Measurements from ENCODE around the gene APH1B. TPM values are rescaled to one million over a fixed set of nuclear protein-coding genes. Genes with fewer than 3 reads are reported as not detected.

Gene APH1B
- total and polyA plus RNA-seq, 2 donors (not counting 3 experiments of a cell fraction or from before 2014, with no cell fraction given), result 14.6 to 24.6 TPM

DNA sequence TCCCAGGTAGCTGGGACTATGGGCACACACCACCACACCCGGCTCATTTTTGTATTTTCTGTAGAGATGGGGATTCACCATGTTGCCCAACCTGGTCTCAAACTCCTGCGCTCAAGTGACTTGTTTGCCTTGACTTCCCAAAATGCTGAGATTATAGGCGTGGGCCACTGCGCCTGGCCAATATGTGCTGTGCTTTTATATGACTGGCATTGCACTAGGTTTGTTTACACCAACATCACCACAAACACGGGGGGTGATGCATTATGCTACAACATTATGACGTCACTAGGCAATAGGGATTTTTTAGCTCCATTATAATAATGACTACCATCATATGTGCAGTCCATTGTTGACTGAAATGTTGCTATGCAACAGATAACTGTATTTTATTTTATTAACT is 6.9 kb downstream of the APH1B start:
- H3K27me3 ChIP-seq (ENCODE audit: control insufficient read depth in 2 of 2, insufficient read depth in 2 of 2, low read length in 2 of 2), result no peaks in the 10 kb centered on the region
- POLR2A ChIA-PET, result no interaction called here
- peaks cover 24% of the 10 kb centered on the region for H3K4me1 ChIP-seq (ENCODE audit: control insufficient read depth, extremely low read depth, insufficient read depth, low read length)
- BruUV-seq (replicated peaks), result no TSS peak
- no peak overlapping the region for H3K27ac ChIP-seq (ENCODE audit: insufficient read depth, low read depth, low read length)
- no peak overlapping the region for H2AFZ ChIP-seq (ENCODE audit: low read depth, low read length)
- no peak overlapping the region for H3K9ac ChIP-seq (replicated peaks; ENCODE audit: extremely low read depth, insufficient read depth, low read length)
- H3K9me3 ChIP-seq (replicated peaks; ENCODE audit: control insufficient read depth, insufficient read depth, low read length), result no peaks in the 10 kb centered on the region
- no peaks in the 10 kb centered on the region for H3K36me3 ChIP-seq (ENCODE audit: control insufficient read depth in 2 of 2, extremely low read depth in 1 of 2, insufficient read depth in 2 of 2, low read length in 2 of 2)
- H4K20me1 ChIP-seq (replicated peaks; ENCODE audit: control insufficient read depth, extremely low read depth, insufficient read depth, low read length), result no peaks in the 10 kb centered on the region
- no peaks in the 10 kb centered on the region for H3K9me1 ChIP-seq (replicated peaks; ENCODE audit: control insufficient read depth, extremely low read depth, insufficient read depth, low read length)
- intact Hi-C loops (cut with micrococcal nuclease), result no loop called here
- H3K4me3 ChIP-seq (replicated peaks in 1 of 3; ENCODE audit: insufficient read depth in 1 of 3, low read depth in 1 of 3, low read length in 3 of 3), result no peak overlapping the region
- H3K4me2 ChIP-seq (ENCODE audit: insufficient read depth, low read length), result no peak overlapping the region
- dilution Hi-C loops (cut with MboI; ENCODE audit: extremely low pct_ligation_motif_present, low sequenced_read_pairs), result no loop called here
- H3K79me2 ChIP-seq (ENCODE audit: control insufficient read depth, insufficient read depth, low read length), result no peaks in the 10 kb centered on the region
- TF ChIP-seq MYC (IDR thresholded peaks at IDR 0.05; ENCODE audit: low read depth, low read length) (no peak), GATA2 (IDR thresholded peaks at IDR 0.05; ENCODE audit: insufficient read depth, insufficient read length, low read depth, low read length) (no peak), JUN (IDR thresholded peaks at IDR 0.05; ENCODE audit: borderline replicate concordance, insufficient read depth, insufficient read length, low read depth) (no peak), CTCF (IDR thresholded peaks at IDR 0.05; ENCODE audit: extremely low read depth in 1 of 2, insufficient read depth in 1 of 2, low read depth in 1 of 2, low read length in 2 of 2) (no peak), POLR2A (IDR thresholded peaks at IDR 0.05; ENCODE audit: low read depth, low read length) (no peak), FOS (IDR thresholded peaks at IDR 0.05; ENCODE audit: borderline replicate concordance, insufficient read depth, low read length) (no peak), MAX (IDR thresholded peaks at IDR 0.05; ENCODE audit: insufficient read depth, insufficient read length) (no peak), POLR2AphosphoS5 (IDR thresholded peaks at IDR 0.05; ENCODE audit: insufficient read depth, low read depth, low read length) (no peak), EZH2 (IDR thresholded peaks at IDR 0.05; ENCODE audit: borderline replicate concordance, low read depth, low read length, severe bottlenecking) (no peak)
- DNase-seq (ENCODE audit: low read depth, low spot score) (no peak), FAIRE-seq (no peak)
- CTCF ChIA-PET, result interaction anchor here (0.9 to 1.3 kb wide), 2 partner anchors 16 to 118 kb away, joined by 3 read pairs; no protein-coding TSS in a partner anchor
